DOHH2 (cell line): ENCODE data around the gene TSPAN2.

Source experiments
- H3F3A ChIP-seq: fragments of 200-600 bp; sonication (generic), shearing (Covaris generic); 2 replicates; pipeline ENCODE4 v1.6.0; 2016; ENCODE audit warnings: antibody characterized with exemption, mild to moderate bottlenecking; ENCODE audit not compliant: control insufficient read depth, insufficient read depth
- H3K27ac ChIP-seq: fragments of 200-600 bp; sonication (generic); 2 replicates; pipeline ENCODE4 v1.5.1; 2014; ENCODE audit warnings: low read depth, mild to moderate bottlenecking, low read length, moderate library complexity
- H3K27me3 ChIP-seq: fragments of 200-600 bp; sonication (generic); 2 replicates; pipeline ENCODE4 v1.6.1; 2014; ENCODE audit warnings: mild to moderate bottlenecking, low read length, mixed read lengths; ENCODE audit not compliant: control insufficient read depth
- H3K36me3 ChIP-seq: fragments of 200-600 bp; sonication (generic); 2 replicates; pipeline ENCODE4 v1.6.1; 2014; ENCODE audit warnings: mild to moderate bottlenecking, low read length, moderate library complexity, mixed read lengths; ENCODE audit not compliant: control insufficient read depth
- H3K4me1 ChIP-seq: fragments of 200-600 bp; sonication (generic); 2 replicates; pipeline ENCODE4 v1.6.1; 2014; ENCODE audit warnings: mild to moderate bottlenecking, low read length, mixed read lengths; ENCODE audit not compliant: control insufficient read depth
- H3K4me2 ChIP-seq: fragments of 200-600 bp; sonication (generic); 2 replicates; pipeline ENCODE4 v1.6.0; 2014; ENCODE audit warnings: mild to moderate bottlenecking, low read length, moderate library complexity
- H3K4me3 ChIP-seq: fragments of 200-600 bp; sonication (generic); 2 replicates; pipeline ENCODE4 v1.5.1; 2014; ENCODE audit warnings: mild to moderate bottlenecking, low read length, mixed read lengths
- H3K79me2 ChIP-seq: fragments of 200-600 bp; sonication (generic); 2 replicates; pipeline ENCODE4 v1.6.1; 2014; ENCODE audit warnings: mild to moderate bottlenecking, low read length, mixed read lengths; ENCODE audit not compliant: control insufficient read depth
- H3K9me2 ChIP-seq: fragments of 200-600 bp; sonication (generic); replicated peaks from 2 replicates; pipeline ENCODE4 v1.6.1; 2014; ENCODE audit warnings: mild to moderate bottlenecking, low read length, mixed read lengths; ENCODE audit not compliant: control insufficient read depth
- H3K9me3 ChIP-seq: fragments of 200-600 bp; sonication (generic); 2 replicates; pipeline ENCODE4 v1.6.1; 2014; ENCODE audit warnings: antibody characterized with exemption, low read length, mixed read lengths; ENCODE audit not compliant: control insufficient read depth, insufficient read depth
- H4K20me1 ChIP-seq: fragments of 200-600 bp; sonication (generic); 2 replicates; pipeline ENCODE4 v1.6.0; 2014; ENCODE audit warnings: low read depth, mild to moderate bottlenecking, antibody characterized with exemption, low read length, moderate library complexity; ENCODE audit not compliant: control insufficient read depth, insufficient read depth
- EZH2phosphoT487 ChIP-seq: fragments of 200-600 bp; sonication (generic); IDR thresholded peaks from 2 replicates; pipeline ENCODE4 v1.6.1; 2017; ENCODE audit warnings: borderline replicate concordance, mild to moderate bottlenecking, antibody characterized with exemption, low read length, moderate library complexity, mixed read lengths
- TF ChIP-seq, protein P1 (sequence below): fragments of 200-600 bp; sonication (generic); IDR thresholded peaks from one replicate; pipeline ENCODE4 v1.5.1; 2014; ENCODE audit warnings: antibody characterized with exemption, mild to moderate bottlenecking, low read depth, low read length; ENCODE audit not compliant: poor library complexity, severe bottlenecking

TSPAN2 gene

DNA sequence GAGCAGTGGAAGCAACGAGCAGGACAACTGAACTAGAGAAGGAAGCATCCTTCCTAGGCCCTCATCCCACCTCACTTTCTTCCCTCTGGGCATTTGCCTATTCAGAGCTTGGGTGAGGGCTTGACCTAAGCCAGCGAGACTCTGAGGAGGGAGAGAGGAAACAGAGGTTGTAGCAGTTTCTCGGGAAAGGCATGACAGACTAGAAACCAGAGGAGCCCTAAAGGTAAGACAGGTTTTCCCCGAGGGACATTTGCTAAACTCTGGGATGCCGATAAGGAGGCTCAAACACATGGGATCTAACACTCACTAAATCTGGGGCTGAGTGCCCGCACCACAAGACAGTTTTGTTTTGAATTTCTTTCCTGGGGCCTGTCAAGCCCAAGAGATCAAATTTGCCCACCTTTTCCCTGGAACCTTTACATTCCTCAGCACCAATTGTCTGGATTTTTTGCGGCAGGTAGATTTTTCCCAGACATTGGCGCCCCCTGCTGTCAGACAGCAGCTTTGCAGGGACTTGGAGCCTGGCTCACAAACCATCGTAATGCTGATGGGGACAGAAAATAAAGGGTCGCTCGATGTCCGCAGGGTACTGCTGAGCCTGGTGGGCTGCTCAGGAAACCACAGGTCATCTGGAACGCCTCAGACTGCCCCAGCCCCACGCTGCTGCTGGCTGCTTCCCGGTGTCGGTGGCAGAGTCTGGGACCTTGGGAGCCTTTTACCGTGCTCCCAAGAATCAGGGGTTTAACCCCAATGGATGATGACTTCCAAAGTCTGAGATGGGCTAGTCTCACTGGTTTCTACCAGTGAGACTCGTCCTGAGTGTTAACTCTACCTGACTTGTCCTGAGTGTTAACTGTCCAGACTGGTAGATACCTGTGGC, 23.4 kb upstream of the TSPAN2 start:
- H3K79me2 ChIP-seq: no peaks in the 10 kb centered on the region
- TF ChIP-seq EZH2phosphoT487: no peak
- TF ChIP-seq, protein P1, sequence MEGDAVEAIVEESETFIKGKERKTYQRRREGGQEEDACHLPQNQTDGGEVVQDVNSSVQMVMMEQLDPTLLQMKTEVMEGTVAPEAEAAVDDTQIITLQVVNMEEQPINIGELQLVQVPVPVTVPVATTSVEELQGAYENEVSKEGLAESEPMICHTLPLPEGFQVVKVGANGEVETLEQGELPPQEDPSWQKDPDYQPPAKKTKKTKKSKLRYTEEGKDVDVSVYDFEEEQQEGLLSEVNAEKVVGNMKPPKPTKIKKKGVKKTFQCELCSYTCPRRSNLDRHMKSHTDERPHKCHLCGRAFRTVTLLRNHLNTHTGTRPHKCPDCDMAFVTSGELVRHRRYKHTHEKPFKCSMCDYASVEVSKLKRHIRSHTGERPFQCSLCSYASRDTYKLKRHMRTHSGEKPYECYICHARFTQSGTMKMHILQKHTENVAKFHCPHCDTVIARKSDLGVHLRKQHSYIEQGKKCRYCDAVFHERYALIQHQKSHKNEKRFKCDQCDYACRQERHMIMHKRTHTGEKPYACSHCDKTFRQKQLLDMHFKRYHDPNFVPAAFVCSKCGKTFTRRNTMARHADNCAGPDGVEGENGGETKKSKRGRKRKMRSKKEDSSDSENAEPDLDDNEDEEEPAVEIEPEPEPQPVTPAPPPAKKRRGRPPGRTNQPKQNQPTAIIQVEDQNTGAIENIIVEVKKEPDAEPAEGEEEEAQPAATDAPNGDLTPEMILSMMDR: peak; percentile 96
- H4K20me1 ChIP-seq: no peaks in the 10 kb centered on the region
- no peaks in the 10 kb centered on the region for H3K4me1 ChIP-seq
- no peaks in the 10 kb centered on the region for H3K9me3 ChIP-seq
- no peak overlapping the region for H3K27ac ChIP-seq
- no peaks in the 10 kb centered on the region for H3K36me3 ChIP-seq
- H3K27me3 ChIP-seq: no peaks in the 10 kb centered on the region
- H3F3A ChIP-seq: no peaks in the 10 kb centered on the region
- H3K4me3 ChIP-seq: no peak overlapping the region
- no peak overlapping the region for H3K4me2 ChIP-seq
- H3K9me2 ChIP-seq: no peaks in the 10 kb centered on the region

DNA sequence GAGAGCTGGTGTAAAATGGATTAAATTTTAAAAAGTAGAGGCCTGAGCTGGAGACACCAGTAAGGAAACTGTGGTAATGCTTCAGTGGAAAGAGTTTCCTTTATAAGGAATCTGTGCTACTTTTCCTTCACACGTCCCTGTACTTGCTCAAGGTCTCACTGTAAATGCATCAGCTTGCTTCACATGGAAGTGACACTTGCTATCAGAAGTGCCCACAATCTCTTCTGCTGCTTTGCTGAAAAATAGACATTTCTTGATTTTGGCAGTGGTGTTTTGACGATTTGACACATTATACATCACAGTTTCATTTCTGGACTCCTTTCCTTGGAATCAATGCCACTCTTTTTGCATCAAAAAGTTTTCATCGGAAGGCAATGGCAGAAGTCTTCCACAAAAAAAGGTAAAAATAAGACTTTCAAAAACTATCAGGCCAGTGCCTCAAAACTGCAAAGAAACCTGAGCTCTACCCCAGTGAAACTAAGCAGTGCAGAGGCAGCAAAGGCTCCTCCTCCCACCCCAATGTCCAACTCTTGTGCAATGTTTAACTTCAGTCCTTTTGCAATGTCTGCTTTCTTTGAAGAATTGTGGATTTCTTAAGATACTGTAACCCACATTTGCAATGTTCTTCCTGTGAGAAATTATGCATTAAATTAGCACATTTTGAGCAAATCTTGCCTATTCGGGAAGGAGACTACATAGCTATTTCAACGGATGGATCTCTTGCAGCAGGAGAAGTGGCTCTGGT, 18.4 kb upstream of the TSPAN2 start:
- Histone ChIP-seq H3K36me3 (no peaks in the 10 kb centered on the region), H3K9me3 (no peaks in the 10 kb centered on the region), H3K9me2 (no peaks in the 10 kb centered on the region), H3K4me2 (no peak overlapping the region), H3K4me3 (no peak overlapping the region), H3K4me1 (no peaks in the 10 kb centered on the region), H3F3A (no peaks in the 10 kb centered on the region), H3K27ac (no peak overlapping the region), H3K79me2 (no peaks in the 10 kb centered on the region), H3K27me3 (no peaks in the 10 kb centered on the region), H4K20me1 (no peaks in the 10 kb centered on the region)
- TF ChIP-seq, protein P1: no peak
- TF ChIP-seq EZH2phosphoT487: no peak

DNA sequence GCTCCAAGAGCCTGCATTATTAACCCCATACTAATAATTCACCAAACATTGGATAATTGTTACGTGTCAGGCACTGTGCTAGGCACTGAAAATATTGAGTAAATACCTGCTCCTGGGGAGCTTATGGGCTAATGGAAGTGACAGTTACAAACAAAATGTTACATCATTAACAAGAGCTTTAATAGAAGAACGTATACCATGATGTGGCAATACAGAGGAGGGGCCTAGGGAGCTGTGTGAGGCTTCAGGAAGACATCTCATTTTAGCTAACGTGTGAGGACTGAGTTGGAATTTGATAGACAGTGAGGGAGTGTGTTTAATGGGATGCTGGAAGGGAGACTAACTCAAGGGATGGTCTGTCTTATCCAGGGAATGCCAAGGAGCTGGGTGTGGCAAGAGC, 16.5 kb upstream of the TSPAN2 start:
- Histone ChIP-seq H3K4me3 (no peak overlapping the region), H3K36me3 (no peaks in the 10 kb centered on the region), H3K27me3 (no peaks in the 10 kb centered on the region), H3F3A (no peaks in the 10 kb centered on the region), H3K79me2 (no peaks in the 10 kb centered on the region), H4K20me1 (no peaks in the 10 kb centered on the region), H3K9me2 (no peaks in the 10 kb centered on the region), H3K9me3 (no peaks in the 10 kb centered on the region), H3K4me1 (no peaks in the 10 kb centered on the region), H3K27ac (no peak overlapping the region), H3K4me2 (no peak overlapping the region)
- TF ChIP-seq, protein P1: no peak
- TF ChIP-seq EZH2phosphoT487: no peak
